NCI-H774 (cell line): ENCODE measurements around the gene LENG9.
A peak's percentile ranks its signal among the peaks of the same experiment; 100 is the strongest.

ENCODE experiments used
- DNase-seq: peaks from one replicate; lab custom pipeline; 2025; lab: John Stamatoyannopoulos, UW

LENG9 gene

GRCh38 chr19:54439174-54439851, 24.3 kb downstream of the LENG9 start:
- DNase-seq = no peak

GRCh38 chr19:54436628-54437252, 26.8 kb downstream of the LENG9 start:
- DNase-seq = no peak

DNA sequence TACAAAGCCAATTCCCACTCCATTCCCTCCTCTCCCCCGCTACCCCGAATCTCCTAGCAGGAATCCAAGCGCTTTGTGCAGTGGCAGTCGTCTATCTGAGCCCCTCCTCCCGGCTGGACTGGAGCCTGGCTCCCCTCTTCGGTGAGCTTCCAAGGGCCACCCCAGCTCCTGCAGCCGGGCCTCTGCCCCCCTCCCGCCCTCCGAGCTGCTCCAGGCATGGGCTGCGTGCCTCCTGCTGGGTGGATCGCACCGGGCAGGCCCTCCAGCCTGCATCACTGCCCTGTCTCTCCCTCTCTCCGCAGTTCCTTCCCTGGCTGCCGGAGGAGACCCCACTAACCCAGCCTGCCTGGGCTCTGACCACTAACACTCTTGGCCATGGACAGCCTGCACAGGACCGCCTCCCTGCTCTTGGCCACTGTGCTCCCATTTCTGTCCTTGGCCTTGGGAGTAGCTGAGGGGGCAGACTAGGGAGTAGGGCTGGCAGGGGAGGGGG, 27.5 kb downstream of the LENG9 start:
- DNase-seq = no peak

GRCh38 chr19:54435551-54436016, 28.0 kb downstream of the LENG9 start:
- DNase-seq = no peak

- DNase-seq = no peak
Observed at GRCh38 chr19:54434873-54435214, 28.7 kb downstream of the LENG9 start.

DNA sequence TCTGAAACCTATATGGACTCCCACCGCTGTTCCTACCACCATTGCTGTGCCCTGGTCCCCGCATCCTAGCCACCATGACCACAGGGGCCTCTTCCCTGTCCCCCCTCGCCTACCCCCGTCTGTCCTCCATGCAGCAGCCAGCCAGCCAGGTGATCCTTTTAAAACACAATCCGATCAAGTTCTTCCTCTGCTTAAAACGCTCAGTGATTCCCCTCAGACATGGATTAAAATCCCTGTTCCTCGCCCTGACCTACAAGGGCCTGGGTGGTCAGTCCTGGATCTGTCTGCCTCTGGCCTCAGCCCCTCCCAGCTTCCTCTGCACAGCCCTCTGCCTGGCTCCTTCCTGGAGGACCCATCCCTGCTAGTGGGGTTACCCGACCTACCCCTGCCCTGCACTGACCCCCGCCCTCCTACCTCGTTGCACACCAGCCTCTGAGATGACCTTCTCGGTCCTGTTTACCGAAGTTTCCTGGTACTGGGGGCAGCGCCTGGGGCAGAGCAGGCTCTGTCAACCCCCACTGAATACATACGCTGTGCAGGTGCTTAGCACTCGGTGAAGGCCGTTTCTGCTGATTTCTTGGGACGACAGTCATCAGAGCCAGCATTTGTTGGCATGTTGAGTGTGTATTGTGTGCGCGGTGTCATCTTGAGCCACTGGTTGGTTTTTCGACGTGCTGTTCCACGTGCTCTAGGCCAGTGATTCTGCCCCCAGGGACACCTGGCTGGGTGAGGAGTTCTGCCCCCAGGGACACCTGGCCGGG, 29.3 kb downstream of the LENG9 start:
- no peak for DNase-seq

GRCh38 chr19:54433697-54434096, 29.9 kb downstream of the LENG9 start:
- DNase-seq = no peak

GRCh38 chr19:54432144-54432738, 31.3 kb downstream of the LENG9 start:
- DNase-seq = no peak

DNA sequence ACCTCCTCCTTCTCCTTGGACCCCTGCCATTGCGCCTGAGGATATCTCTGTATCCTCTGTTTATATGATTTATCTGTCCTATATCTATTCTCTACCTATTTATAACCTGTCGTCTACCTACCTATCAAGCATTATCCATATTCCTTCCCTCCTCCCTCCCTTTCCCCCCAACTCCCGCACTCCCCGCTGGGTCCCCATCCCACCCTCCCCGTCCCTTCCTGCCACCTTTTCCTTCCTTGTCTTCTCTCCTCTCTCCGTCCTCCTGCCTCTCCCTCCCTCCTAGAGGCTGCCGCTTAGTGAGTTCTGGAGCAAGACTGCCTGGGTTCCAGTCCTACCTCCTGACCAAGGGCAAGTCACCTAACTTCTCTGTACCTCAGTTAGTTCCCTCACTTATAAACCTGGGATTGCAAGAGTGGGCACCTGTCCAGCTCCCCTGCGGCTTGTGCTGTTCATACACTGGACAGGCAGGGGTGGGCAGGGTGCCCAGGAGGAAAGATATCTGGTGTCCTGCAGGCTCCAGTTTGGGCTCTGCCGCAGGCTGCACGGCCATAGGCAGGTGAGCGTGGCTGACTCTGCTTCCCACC, 32.2 kb downstream of the LENG9 start:
- peak; percentile 25 for DNase-seq

GRCh38 chr19:54430306-54431254, 33.0 kb downstream of the LENG9 start:
- no peak for DNase-seq

GRCh38 chr19:54429545-54430227, 33.9 kb downstream of the LENG9 start:
- DNase-seq = no peak

DNA sequence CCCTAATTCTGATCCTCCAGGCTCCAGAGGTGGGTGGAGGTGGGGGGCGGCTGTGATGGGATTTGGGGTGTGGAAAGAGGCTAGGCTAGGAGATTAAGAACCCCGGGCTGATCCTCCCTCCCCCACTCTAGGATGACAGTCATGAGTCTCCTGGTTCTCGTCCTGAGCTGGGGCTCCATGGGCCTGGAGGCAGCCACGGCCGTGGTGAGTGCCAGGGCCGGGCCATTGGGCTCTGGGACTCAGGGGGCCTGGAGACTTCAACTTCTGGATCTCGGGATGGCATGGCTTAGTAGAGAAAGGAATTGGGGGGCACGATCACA, 34.4 kb downstream of the LENG9 start:
- DNase-seq = no peak

DNA sequence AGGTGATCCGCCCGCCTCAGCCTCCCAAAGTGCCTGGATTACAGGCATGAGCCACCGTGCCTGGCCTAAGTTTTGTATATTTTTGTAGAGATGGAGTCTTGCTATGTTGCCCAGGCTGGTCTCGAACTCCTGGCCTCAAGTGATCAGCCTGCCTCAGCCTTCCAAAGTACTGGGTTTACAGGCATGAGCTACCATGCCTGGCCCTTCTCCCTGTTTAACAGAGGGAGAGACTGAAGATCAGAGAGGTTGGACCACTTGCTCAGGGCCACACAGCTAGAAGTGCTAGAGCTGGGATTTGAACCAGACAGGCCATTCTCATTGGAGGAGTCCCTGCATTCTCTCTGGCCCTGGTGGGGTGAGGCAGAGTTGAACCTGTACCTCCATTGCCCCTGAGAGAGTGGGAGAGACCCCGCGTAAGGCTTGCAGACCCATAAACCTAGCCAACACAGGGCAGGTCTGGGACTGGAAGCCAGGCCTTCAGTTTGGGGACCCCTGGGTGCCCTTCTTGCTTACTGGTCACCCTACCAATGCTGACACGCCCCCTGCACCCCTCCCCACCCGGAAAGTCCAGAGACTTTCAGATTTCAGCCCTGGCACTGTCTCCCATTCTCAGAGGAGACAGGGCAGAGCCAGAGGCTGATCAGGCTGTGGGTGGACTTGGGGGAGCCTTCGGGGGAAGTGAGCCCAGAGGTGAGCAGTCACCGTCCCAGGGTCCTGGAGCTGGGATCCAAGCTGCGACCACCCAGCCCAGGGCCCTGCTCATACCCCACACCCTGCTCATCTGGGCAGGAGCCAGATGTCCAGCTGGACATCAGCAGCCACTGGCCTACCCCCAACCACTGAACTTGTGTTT, 35.0 kb downstream of the LENG9 start:
- no peak for DNase-seq

DNA sequence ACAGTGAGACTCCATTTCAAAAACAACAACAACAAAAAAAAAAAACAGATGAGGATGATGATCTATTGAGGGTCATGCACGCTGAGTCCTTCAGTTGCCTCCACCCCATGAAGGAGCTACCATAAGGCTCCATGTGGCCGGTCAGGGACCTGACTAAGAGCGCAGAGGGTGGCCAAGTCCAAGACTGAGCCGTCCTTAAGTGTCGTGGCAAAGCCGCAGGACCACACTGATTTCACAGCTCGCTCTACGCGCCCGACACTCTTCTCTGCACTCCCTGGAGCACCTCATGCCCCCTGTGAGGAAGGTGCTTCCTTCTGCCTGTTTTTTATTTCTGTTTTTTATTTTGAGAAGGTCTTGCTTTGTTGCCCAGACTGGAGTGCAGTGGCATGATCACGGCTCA, 36.0 kb downstream of the LENG9 start:
- DNase-seq = no peak

GRCh38 chr19:54426291-54426931, 37.2 kb downstream of the LENG9 start:
- DNase-seq = no peak

DNA sequence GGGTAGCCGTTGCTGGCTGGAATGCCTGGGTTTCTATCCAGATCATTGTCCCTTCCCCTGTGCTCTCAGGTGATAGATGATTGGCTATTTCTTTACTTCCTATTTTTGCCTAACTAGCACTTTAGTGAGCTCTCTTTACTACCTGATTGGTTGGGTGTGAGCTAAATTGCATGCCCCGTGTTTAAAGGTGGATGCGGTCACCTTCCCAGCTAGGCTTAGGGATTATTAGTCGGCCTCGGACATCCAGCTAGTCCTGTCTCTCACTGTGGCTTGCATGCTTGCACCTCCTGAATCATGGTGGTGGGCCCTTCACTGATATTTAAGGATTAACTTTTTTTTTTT, 38.2 kb downstream of the LENG9 start:
- DNase-seq = no peak

DNA sequence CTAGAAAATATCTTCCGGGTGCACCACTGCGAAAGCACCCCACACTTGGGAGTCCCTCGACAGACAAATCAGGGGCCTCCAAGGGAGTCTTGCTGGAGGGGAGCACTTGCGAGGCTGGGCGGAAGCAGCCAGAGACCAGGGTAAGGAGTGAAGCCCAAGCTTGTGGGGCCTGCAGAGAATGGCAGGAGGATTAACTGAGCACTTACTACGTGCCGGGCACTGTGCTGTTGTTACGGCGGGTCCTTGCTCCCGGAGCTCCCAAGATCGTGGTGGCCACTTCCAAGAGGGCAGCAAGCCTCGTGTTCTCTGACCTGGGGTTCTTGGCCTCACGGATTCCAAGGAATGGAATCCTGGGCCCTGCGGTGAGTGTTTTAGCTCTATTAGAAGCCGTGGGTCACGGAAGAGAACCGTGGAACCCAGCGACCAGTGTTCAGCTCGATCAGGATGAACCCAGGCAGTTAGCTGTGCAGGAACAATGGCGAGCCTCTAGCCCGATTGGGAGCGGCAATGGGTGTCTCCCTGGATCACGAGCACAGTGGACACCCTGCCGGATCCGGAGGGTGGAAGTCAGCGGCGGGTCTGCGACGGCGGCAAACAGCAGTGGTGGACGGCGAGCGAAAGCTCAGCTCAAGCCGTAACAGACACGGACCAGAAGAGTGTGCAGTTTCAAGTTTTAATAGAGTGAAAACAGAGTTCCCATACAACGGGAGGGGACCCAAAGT, 38.8 kb downstream of the LENG9 start:
- no peak for DNase-seq

DNA sequence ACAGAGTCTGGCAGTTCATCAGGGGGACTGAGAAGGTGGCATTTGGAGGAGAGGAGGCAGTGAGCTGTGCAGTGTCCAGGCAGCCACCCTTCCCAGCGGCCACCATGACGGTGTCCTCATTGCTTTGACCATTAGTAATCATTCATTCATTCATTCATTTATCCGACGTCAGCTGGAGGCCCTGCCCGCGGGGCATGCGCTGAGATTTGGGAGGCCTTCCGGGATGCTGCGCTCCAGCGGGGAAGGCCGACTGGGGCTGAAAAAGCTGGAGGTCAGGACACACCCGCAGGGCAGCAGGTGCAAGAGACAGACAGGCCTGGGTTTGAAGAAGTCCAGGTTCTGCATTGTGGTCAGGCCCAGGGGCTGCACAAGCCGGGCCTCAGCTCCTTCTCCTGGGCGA, 39.4 kb downstream of the LENG9 start:
- DNase-seq = no peak

DNA sequence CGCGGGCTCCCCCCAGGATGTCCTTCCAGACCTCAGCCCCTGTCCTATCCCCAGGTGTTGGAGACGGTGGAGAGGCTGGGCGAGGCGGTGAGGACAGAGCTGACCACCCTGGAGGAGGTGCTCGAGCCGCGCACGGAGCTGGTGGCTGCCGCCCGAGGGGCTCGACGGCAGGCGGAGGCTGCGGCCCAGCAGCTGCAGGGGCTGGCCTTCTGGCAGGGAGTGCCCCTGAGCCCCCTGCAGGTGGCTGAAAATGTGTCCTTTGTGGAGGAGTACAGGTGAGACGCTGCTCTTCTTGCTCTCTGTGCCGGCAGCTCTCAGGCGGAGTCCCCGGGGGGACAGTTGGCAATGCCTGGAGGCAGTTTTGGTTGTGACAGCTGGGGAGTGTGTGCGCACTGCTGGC, 41.4 kb downstream of the LENG9 start:
- no peak for DNase-seq
